ENCODE measurements around the gene PRR16.

PRR16 gene

GRCh38 chr5:120464627-120465435 is 731 bp downstream of the PRR16 start:
- DNase-seq = peak; percentile 53

GRCh38 chr5:120465436-120465961 is 1.4 kb downstream of the PRR16 start:
- DNase-seq = peak; percentile 23

GRCh38 chr5:120466341-120467006 is 2.4 kb downstream of the PRR16 start:
- DNase-seq = no peak

GRCh38 chr5:120471971-120472370 is 7.9 kb downstream of the PRR16 start:
- no peak for DNase-seq

GRCh38 chr5:120472911-120473310 is 8.8 kb downstream of the PRR16 start:
- DNase-seq = no peak

- DNase-seq = no peak
Measured at GRCh38 chr5:120473332-120473731, 9.2 kb downstream of the PRR16 start.

GRCh38 chr5:120476063-120476462 is 12.0 kb downstream of the PRR16 start:
- no peak for DNase-seq

GRCh38 chr5:120479066-120479465 is 15.0 kb downstream of the PRR16 start:
- no peak for DNase-seq

GRCh38 chr5:120499876-120500563 is 35.9 kb downstream of the PRR16 start:
- no peak for DNase-seq

- DNase-seq = no peak
Measured at GRCh38 chr5:120502531-120502930, 38.4 kb downstream of the PRR16 start.

- no peak for DNase-seq
Measured at GRCh38 chr5:120503341-120503740, 39.2 kb downstream of the PRR16 start.

GRCh38 chr5:120504057-120504456 is 40.0 kb downstream of the PRR16 start:
- no peak for DNase-seq

- no peak for DNase-seq
Measured at GRCh38 chr5:120507197-120507596, 43.1 kb downstream of the PRR16 start.

- no peak for DNase-seq
Measured at GRCh38 chr5:120507800-120508463, 43.8 kb downstream of the PRR16 start.

- DNase-seq = no peak
Measured at GRCh38 chr5:120509053-120509452, 45.0 kb downstream of the PRR16 start.

- DNase-seq = peak; percentile 38
Measured at GRCh38 chr5:120510098-120510637, 46.1 kb downstream of the PRR16 start.

- DNase-seq = no peak
Measured at GRCh38 chr5:120510994-120511686, 47.0 kb downstream of the PRR16 start.

GRCh38 chr5:120512068-120512467 is 48.0 kb downstream of the PRR16 start:
- no peak for DNase-seq

- DNase-seq = no peak
Measured at GRCh38 chr5:120512791-120513650, 48.9 kb downstream of the PRR16 start.

GRCh38 chr5:120516805-120517204 is 52.7 kb downstream of the PRR16 start:
- DNase-seq = no peak

All from hematopoietic multipotent progenitor cell treated with erythropoietin and hydrocortisone succinate and interleukin-3 and kit ligand, for 6 days (in vitro differentiated cells).